H1 (cell line): Measurements from ENCODE around the gene ARHGDIB. TPM values are rescaled to one million over a fixed set of nuclear protein-coding genes. Genes with fewer than 3 reads are reported as not detected.

Experiments used
- CTCF ChIA-PET: fragments of 300-600 bp; sonication (Branson Sonifier 250); formaldehyde crosslinking; loops from one replicate; lab custom pipeline; 2021; ENCODE audit not compliant: partially characterized antibody; lab: Charles Lee
- POLR2A ChIA-PET: fragments of 300-600 bp; sonication (Branson Sonifier 250); formaldehyde crosslinking; loops from one replicate; lab custom pipeline; 2021; ENCODE audit warnings: inconsistent platforms; ENCODE audit not compliant: partially characterized antibody; lab: Charles Lee
- DNase-seq, 2 experiments: peaks; one replicate each; pipeline versions ENCODE4 v3.0.0 to v3.0.0-alpha.2; 2010 to 2022; ENCODE audit warnings: low spot score in 2 of 2, low read depth in 1 of 2, mixed read lengths in 1 of 2
- FAIRE-seq: peaks from 2 replicates; lab custom pipeline; 2011; peaks lifted over from hg19 to GRCh38; lab: Jason Lieb, UNC
- H2AFZ ChIP-seq: 2 replicates; pipeline ENCODE4 v1.8.1; 2012; ENCODE audit warnings: low read length, inconsistent platforms
- H2AK5ac ChIP-seq: 2 replicates; pipeline ENCODE4 v1.6.1; 2013; ENCODE audit warnings: low read depth, low read length
- H2BK120ac ChIP-seq: replicated peaks from 2 replicates; pipeline ENCODE3; 2013; ENCODE audit warnings: low read depth, low read length, inconsistent platforms
- H2BK12ac ChIP-seq: 2 replicates; pipeline ENCODE4 v1.6.1; 2013; ENCODE audit warnings: low read depth, low read length
- H2BK15ac ChIP-seq: 2 replicates; pipeline ENCODE4 v1.6.1; 2013; ENCODE audit warnings: low read length
- H2BK20ac ChIP-seq: 2 replicates; pipeline ENCODE4 v1.6.1; 2013; ENCODE audit warnings: low read length
- H2BK5ac ChIP-seq: 2 replicates; pipeline ENCODE4 v1.6.1; 2013; ENCODE audit warnings: low read depth, low read length
- H3K14ac ChIP-seq: 2 replicates; pipeline ENCODE4 v1.6.1; 2013; ENCODE audit warnings: inconsistent platforms; ENCODE audit not compliant: insufficient read length
- H3K18ac ChIP-seq: 2 replicates; pipeline ENCODE4 v1.6.1; 2013; ENCODE audit warnings: low read length; ENCODE audit errors: extremely low read depth
- H3K23ac ChIP-seq: 2 replicates; pipeline ENCODE4 v1.6.1; 2013; ENCODE audit warnings: inconsistent platforms; ENCODE audit not compliant: insufficient read length
- H3K23me2 ChIP-seq: 2 replicates; pipeline ENCODE4 v1.6.1; 2013; ENCODE audit warnings: low read depth, low read length
- H3K27ac ChIP-seq: 2 replicates; pipeline ENCODE4 v1.6.1; 2011; ENCODE audit warnings: low read depth, low read length, inconsistent platforms
- H3K27me3 ChIP-seq, 4 experiments: replicated peaks in 1 of 4; 1 replicate in 1 of 4; 2 replicates in 3 of 4; pipeline versions ENCODE4 v1.6.1 to v1.8.1; 2011 to 2013; ENCODE audit warnings: low read length in 3 of 4, mild to moderate bottlenecking in 3 of 4, inconsistent platforms in 2 of 4, mixed read lengths in 2 of 4, moderate library complexity in 1 of 4; ENCODE audit not compliant: control insufficient read depth in 3 of 4, insufficient read depth in 3 of 4; ENCODE audit errors: extremely low read depth in 1 of 4
- H3K36me3 ChIP-seq, 4 experiments: 2 replicates each; pipeline versions ENCODE4 v1.6.1 to v1.8.1; 2011 to 2013; ENCODE audit warnings: mild to moderate bottlenecking in 4 of 4, low read length in 3 of 4, moderate library complexity in 2 of 4, control low read depth in 1 of 4, inconsistent platforms in 1 of 4; ENCODE audit not compliant: insufficient read depth in 4 of 4, control insufficient read depth in 2 of 4
- H3K4ac ChIP-seq: replicated peaks from 2 replicates; pipeline ENCODE3; 2013; ENCODE audit warnings: low read length, low read depth, mixed read lengths, inconsistent platforms; ENCODE audit not compliant: insufficient read length
- H3K4me1 ChIP-seq, 4 experiments: replicated peaks in 1 of 4; 1 replicate in 1 of 4; 2 replicates in 3 of 4; pipeline versions ENCODE4 v1.6.1 to v1.8.1; 2011 to 2013; ENCODE audit warnings: low read length in 3 of 4, inconsistent platforms in 2 of 4, mixed read lengths in 1 of 4; ENCODE audit not compliant: insufficient read depth in 4 of 4, control insufficient read depth in 3 of 4
- H3K4me2 ChIP-seq, 2 experiments: 2 replicates each; pipeline versions ENCODE4 v1.6.1 to v1.8.1; 2011 to 2013; ENCODE audit warnings: low read depth in 2 of 2, low read length in 2 of 2, control low read depth in 1 of 2, inconsistent platforms in 1 of 2, mild to moderate bottlenecking in 1 of 2; ENCODE audit not compliant: insufficient read depth in 1 of 2
- H3K4me3 ChIP-seq, 4 experiments: fragments of 200-600, 300-600 bp in 1 of 4; sonication (generic), shearing (Covaris generic), sonication (Bioruptor Twin) in 1 of 4; 2 replicates each; pipeline versions ENCODE4 v1.5.1 to v1.8.1; 2011 to 2016; ENCODE audit warnings: low read length in 4 of 4, low read depth in 3 of 4, control low read depth in 2 of 4, inconsistent platforms in 2 of 4, mild to moderate bottlenecking in 2 of 4, mixed read lengths in 1 of 4, moderate library complexity in 1 of 4; ENCODE audit not compliant: insufficient read depth in 2 of 4; ENCODE audit errors: extremely low read depth in 1 of 4
- H3K56ac ChIP-seq: replicated peaks from 2 replicates; pipeline ENCODE3; 2013; ENCODE audit warnings: low read depth, mild to moderate bottlenecking, mixed read lengths, low read length, inconsistent platforms; ENCODE audit not compliant: insufficient read length
- H3K79me1 ChIP-seq: 2 replicates; pipeline ENCODE4 v1.6.1; 2013; ENCODE audit warnings: low read depth, low read length, control low read depth
- H3K79me2 ChIP-seq, 2 experiments: 2 replicates each; pipeline versions ENCODE4 v1.6.1 to v1.8.1; 2012 to 2013; ENCODE audit warnings: low read length in 2 of 2, mild to moderate bottlenecking in 2 of 2, inconsistent platforms in 1 of 2; ENCODE audit not compliant: insufficient read depth in 2 of 2, control insufficient read depth in 1 of 2
- H3K9ac ChIP-seq, 4 experiments: replicated peaks in 1 of 4; 1 replicate in 1 of 4; 2 replicates in 3 of 4; pipeline versions ENCODE4 v1.6.1 to v1.8.1; 2011 to 2013; ENCODE audit warnings: low read depth in 3 of 4, low read length in 3 of 4, control low read depth in 2 of 4, mild to moderate bottlenecking in 2 of 4, moderate library complexity in 2 of 4, inconsistent platforms in 1 of 4; ENCODE audit errors: extremely low read depth in 1 of 4
- H3K9me3 ChIP-seq, 2 experiments: 2 replicates each; pipeline versions ENCODE4 v1.6.1 to v1.8.1; 2012 to 2013; ENCODE audit warnings: mild to moderate bottlenecking in 2 of 2, moderate library complexity in 2 of 2, control low read depth in 1 of 2, inconsistent platforms in 1 of 2, low read depth in 1 of 2, low read length in 1 of 2, mixed read lengths in 1 of 2; ENCODE audit not compliant: insufficient read depth in 2 of 2
- H4K20me1 ChIP-seq, 2 experiments: replicated peaks in 1 of 2; 2 replicates each; pipeline versions ENCODE3 to v1.8.1; 2011 to 2013; ENCODE audit warnings: inconsistent platforms in 2 of 2, low read length in 2 of 2, mild to moderate bottlenecking in 1 of 2; ENCODE audit not compliant: insufficient read depth in 2 of 2, control insufficient read depth in 1 of 2
- H4K5ac ChIP-seq: 2 replicates; pipeline ENCODE4 v1.6.1; 2013; ENCODE audit warnings: low read length, low read depth, mixed read lengths, inconsistent platforms; ENCODE audit not compliant: insufficient read length
- H4K8ac ChIP-seq: 2 replicates; pipeline ENCODE4 v1.8.0; 2013; ENCODE audit warnings: mild to moderate bottlenecking, moderate library complexity, low read length, inconsistent platforms; ENCODE audit not compliant: insufficient read depth; ENCODE audit errors: extremely low read depth
- H4K91ac ChIP-seq: replicated peaks from 2 replicates; pipeline ENCODE3; 2013; ENCODE audit warnings: low read length, mixed read lengths, inconsistent platforms; ENCODE audit not compliant: insufficient read length
- BACH1 ChIP-seq: IDR thresholded peaks from 2 replicates; pipeline ENCODE4 v1.6.1; 2012; ENCODE audit warnings: low read length, improper control_type of control experiment
- BRCA1 ChIP-seq: IDR thresholded peaks from 2 replicates; pipeline ENCODE4 v1.6.1; 2012; ENCODE audit warnings: low read depth, low read length, improper control_type of control experiment
- CBX5 ChIP-seq: fragments of 300-800, 300-1000 bp; sonication (generic); IDR thresholded peaks from 2 replicates; pipeline ENCODE4 v1.7.1; 2016; ENCODE audit warnings: antibody characterized with exemption, low read length, low read depth
- CBX8 ChIP-seq: fragments of 300-800, 300-1000 bp; sonication (generic); IDR thresholded peaks from 2 replicates; pipeline ENCODE4 v1.7.1; 2016; ENCODE audit warnings: low read depth, low read length, borderline replicate concordance
- CEBPB ChIP-seq: IDR thresholded peaks from 2 replicates; pipeline ENCODE4 v1.6.1; 2012; ENCODE audit warnings: low read depth, low read length
- SAP30 ChIP-seq: fragments of 300-600 bp; sonication (generic); IDR thresholded peaks from 2 replicates; pipeline ENCODE4 v1.7.1; 2012; ENCODE audit warnings: low read length, moderate library complexity, mild to moderate bottlenecking, inconsistent platforms; ENCODE audit not compliant: insufficient read depth, insufficient replicate concordance
- SP1 ChIP-seq: IDR thresholded peaks from 2 replicates; pipeline ENCODE4 v1.6.1; 2011; ENCODE audit warnings: low read depth, low read length
- WGBS, 2 experiments: shearing (Covaris generic) in 1 of 2; methylation state at CpG; one replicate each; pipeline versions ENCODE4 v1.1.6 to v1.1.7; 2013 to 2015; ENCODE audit warnings: low lambda C conversion rate in 2 of 2, mixed read lengths in 2 of 2, inconsistent platforms in 1 of 2, low coverage in 1 of 2, missing lambda C conversion rate in 1 of 2; ENCODE audit not compliant: insufficient replicate concordance in 2 of 2, insufficient coverage in 1 of 2, insufficient read length in 1 of 2; ENCODE audit errors: extremely low coverage in 1 of 2, missing lambda C conversion rate in 1 of 2; 5-methylcytosine and 5-hydroxymethylcytosine counted together
- polyA plus RNA-seq, 7 experiments: library from polyadenylated mRNA; depleted of rRNA in 3 of 7; stranded (reverse) in 5 of 7; unstranded in 2 of 7; fragments of >200 nt in 5 of 7; fragments of 200-250 nt in 2 of 7; gene quantifications; 1 replicate in 5 of 7; 2 replicates in 1 of 7; 4 replicates in 1 of 7; pipeline versions ENCODE4 v1.2.1 to v1.2.3, GENCODE V29; 2011 to 2013; ENCODE audit warnings: missing spikeins in 2 of 7, mixed read lengths in 2 of 7
- total RNA-seq: library from RNA; stranded (reverse); fragmentation: NEBNext Ultra II Directional; extraction: Animal tissue kit (Norgen Biotek cat#: 25700); gene quantifications from 2 replicates; pipeline ENCODE4 v1.2.1, GENCODE V29; 2021

ARHGDIB gene
- total and polyA plus RNA-seq, 2 of the 8 experiments (the other 6 are each of a cell fraction or from before 2014, with no cell fraction given) = 0.82 to 1.3 TPM

- Histone ChIP-seq H3K9ac (no peak overlapping the region), H3K4me2 (no peak overlapping the region), H3K9me3 (no peaks in the 10 kb centered on the region), H3K79me2 (no peaks in the 10 kb centered on the region), H2AFZ (no peak overlapping the region), H3K27me3 (no peaks in the 10 kb centered on the region), H2BK5ac (no peak overlapping the region), H2BK120ac (no peak overlapping the region), H3K79me1 (no peaks in the 10 kb centered on the region), H3K36me3 (no peaks in the 10 kb centered on the region), H4K20me1 (no peaks in the 10 kb centered on the region), H4K91ac (no peak overlapping the region), H3K27ac (no peak overlapping the region), H3K23ac (no peak overlapping the region), H2AK5ac (no peak overlapping the region), H4K5ac (no peak overlapping the region), H3K4me1 (no peaks in the 10 kb centered on the region), H4K8ac (no peak overlapping the region), H3K18ac (no peak overlapping the region), H2BK15ac (no peak overlapping the region), H2BK20ac (no peak overlapping the region), H2BK12ac (no peak overlapping the region), H3K56ac (no peak overlapping the region), H3K14ac (no peak overlapping the region), H3K23me2 (no peaks in the 10 kb centered on the region), H3K4me3 (no peak overlapping the region), H3K4ac (no peak overlapping the region)
- FAIRE-seq (no peak), DNase-seq (no peak)
- WGBS, 2 experiments = 94 to 100% methylated on average over 2 to 7 of the region's 7 CpGs
- POLR2A ChIA-PET = no interaction called here
- CTCF ChIA-PET = interaction anchor here (0.6 kb wide), 2 partner anchors 19 to 118 kb away, joined by 3 read pairs; no protein-coding TSS in a partner anchor
- TF ChIP-seq SAP30 (no peak), CBX5 (no peak), CBX8 (no peak), SP1 (no peak), BACH1 (no peak), CEBPB (no peak), BRCA1 (no peak)
Measured at GRCh38 chr12:14963520-14963919, 2.1 kb upstream of the ARHGDIB start.
